ENCODE results near the gene SLC16A14.

DNA sequence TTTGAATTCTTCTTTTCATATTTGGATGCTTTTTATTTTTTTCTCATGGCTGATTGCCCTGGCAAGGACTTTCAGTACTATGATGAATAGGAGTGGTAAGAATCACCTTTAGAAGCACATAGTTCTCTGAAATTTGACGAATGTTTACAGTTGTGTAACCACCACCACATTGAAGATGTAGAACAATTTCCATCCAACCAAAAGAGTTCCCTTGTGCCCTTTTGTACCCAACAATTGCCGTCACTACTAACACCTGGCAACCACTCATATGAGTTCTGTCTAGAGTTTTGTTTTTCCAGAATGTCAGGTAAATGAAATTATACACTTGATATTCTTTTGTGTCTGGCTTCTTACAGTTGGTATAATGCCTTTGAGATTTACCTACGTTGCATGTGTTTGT is 28.7 kb upstream of the SLC16A14 start:
- TF ChIP-seq, protein P1, sequence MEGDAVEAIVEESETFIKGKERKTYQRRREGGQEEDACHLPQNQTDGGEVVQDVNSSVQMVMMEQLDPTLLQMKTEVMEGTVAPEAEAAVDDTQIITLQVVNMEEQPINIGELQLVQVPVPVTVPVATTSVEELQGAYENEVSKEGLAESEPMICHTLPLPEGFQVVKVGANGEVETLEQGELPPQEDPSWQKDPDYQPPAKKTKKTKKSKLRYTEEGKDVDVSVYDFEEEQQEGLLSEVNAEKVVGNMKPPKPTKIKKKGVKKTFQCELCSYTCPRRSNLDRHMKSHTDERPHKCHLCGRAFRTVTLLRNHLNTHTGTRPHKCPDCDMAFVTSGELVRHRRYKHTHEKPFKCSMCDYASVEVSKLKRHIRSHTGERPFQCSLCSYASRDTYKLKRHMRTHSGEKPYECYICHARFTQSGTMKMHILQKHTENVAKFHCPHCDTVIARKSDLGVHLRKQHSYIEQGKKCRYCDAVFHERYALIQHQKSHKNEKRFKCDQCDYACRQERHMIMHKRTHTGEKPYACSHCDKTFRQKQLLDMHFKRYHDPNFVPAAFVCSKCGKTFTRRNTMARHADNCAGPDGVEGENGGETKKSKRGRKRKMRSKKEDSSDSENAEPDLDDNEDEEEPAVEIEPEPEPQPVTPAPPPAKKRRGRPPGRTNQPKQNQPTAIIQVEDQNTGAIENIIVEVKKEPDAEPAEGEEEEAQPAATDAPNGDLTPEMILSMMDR (IDR thresholded peaks at IDR 0.05) = no peak
- TF ChIP-seq POLR2AphosphoS5 (IDR thresholded peaks at IDR 0.05; ENCODE audit: low read depth, low read length) (no peak), TCF7L2 (IDR thresholded peaks at IDR 0.05; ENCODE audit: low read depth, low read length) (no peak)
- TF ChIP-seq, protein P2, sequence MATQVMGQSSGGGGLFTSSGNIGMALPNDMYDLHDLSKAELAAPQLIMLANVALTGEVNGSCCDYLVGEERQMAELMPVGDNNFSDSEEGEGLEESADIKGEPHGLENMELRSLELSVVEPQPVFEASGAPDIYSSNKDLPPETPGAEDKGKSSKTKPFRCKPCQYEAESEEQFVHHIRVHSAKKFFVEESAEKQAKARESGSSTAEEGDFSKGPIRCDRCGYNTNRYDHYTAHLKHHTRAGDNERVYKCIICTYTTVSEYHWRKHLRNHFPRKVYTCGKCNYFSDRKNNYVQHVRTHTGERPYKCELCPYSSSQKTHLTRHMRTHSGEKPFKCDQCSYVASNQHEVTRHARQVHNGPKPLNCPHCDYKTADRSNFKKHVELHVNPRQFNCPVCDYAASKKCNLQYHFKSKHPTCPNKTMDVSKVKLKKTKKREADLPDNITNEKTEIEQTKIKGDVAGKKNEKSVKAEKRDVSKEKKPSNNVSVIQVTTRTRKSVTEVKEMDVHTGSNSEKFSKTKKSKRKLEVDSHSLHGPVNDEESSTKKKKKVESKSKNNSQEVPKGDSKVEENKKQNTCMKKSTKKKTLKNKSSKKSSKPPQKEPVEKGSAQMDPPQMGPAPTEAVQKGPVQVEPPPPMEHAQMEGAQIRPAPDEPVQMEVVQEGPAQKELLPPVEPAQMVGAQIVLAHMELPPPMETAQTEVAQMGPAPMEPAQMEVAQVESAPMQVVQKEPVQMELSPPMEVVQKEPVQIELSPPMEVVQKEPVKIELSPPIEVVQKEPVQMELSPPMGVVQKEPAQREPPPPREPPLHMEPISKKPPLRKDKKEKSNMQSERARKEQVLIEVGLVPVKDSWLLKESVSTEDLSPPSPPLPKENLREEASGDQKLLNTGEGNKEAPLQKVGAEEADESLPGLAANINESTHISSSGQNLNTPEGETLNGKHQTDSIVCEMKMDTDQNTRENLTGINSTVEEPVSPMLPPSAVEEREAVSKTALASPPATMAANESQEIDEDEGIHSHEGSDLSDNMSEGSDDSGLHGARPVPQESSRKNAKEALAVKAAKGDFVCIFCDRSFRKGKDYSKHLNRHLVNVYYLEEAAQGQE (IDR thresholded peaks at IDR 0.05; ENCODE audit: insufficient read depth in 1 of 2, low read depth in 2 of 2, low read length in 1 of 2) = no peak
